Smooth muscle cell (in vitro differentiated cells): ENCODE results near the gene TAF1C. TPM values are rescaled to one million over a fixed set of nuclear protein-coding genes. Genes with fewer than 3 reads are reported as not detected.

Source experiments
- DNase-seq: peaks from one replicate; lab custom pipeline; 2025; ENCODE audit not compliant: unreplicated experiment; lab: John Stamatoyannopoulos, UW
- H2AFZ ChIP-seq: fragments of 200-600 bp; sonication (generic); 2 replicates; pipeline ENCODE4 v1.6.0; 2016; ENCODE audit warnings: antibody characterized with exemption, low read depth, mild to moderate bottlenecking
- H3F3A ChIP-seq: fragments of 200-600 bp; sonication (generic); 2 replicates; pipeline ENCODE4 v1.6.0; 2017; ENCODE audit warnings: antibody characterized with exemption, low read depth
- H3K27ac ChIP-seq: fragments of 200-600 bp; sonication (generic); 2 replicates; pipeline ENCODE4 v1.5.1; 2016; ENCODE audit warnings: low read depth, mild to moderate bottlenecking
- H3K27me3 ChIP-seq: fragments of 200-600 bp; sonication (generic); 2 replicates; pipeline ENCODE4 v1.6.1; 2016; ENCODE audit warnings: low read depth, mild to moderate bottlenecking
- H3K36me3 ChIP-seq: fragments of 200-600 bp; sonication (generic); 2 replicates; pipeline ENCODE4 v1.5.1; 2016; ENCODE audit warnings: low read depth
- H3K4me1 ChIP-seq: fragments of 200-600 bp; sonication (generic); 2 replicates; pipeline ENCODE4 v1.5.1; 2016; ENCODE audit warnings: low read depth
- H3K4me2 ChIP-seq: fragments of 200-600 bp; sonication (generic); 2 replicates; pipeline ENCODE4 v1.6.0; 2016; ENCODE audit warnings: mild to moderate bottlenecking
- H3K4me3 ChIP-seq: fragments of 200-600 bp; sonication (generic); 2 replicates; pipeline ENCODE4 v1.5.1; 2016; ENCODE audit warnings: mild to moderate bottlenecking
- H3K79me2 ChIP-seq: fragments of 200-600 bp; sonication (generic); 2 replicates; pipeline ENCODE4 v1.6.0; 2016; ENCODE audit warnings: low read depth, mild to moderate bottlenecking
- H3K9ac ChIP-seq: fragments of 200-600 bp; sonication (generic); 2 replicates; pipeline ENCODE4 v1.6.0; 2016; ENCODE audit warnings: low read depth
- H3K9me3 ChIP-seq: fragments of 200-600 bp; sonication (generic); replicated peaks from 2 replicates; pipeline ENCODE4 v1.5.1; 2016; ENCODE audit warnings: low read depth
- H4K20me1 ChIP-seq: fragments of 200-600 bp; sonication (generic); 2 replicates; pipeline ENCODE4 v1.6.0; 2016; ENCODE audit warnings: low read depth
- CTCF ChIP-seq: fragments of 200-600 bp; sonication (generic); IDR thresholded peaks from 2 replicates; pipeline ENCODE4 v1.5.1; 2017; ENCODE audit warnings: borderline replicate concordance, mild to moderate bottlenecking, antibody characterized with exemption; ENCODE audit not compliant: insufficient read depth, poor library complexity, severe bottlenecking
- WGBS: methylation state at CpG from one replicate; pipeline ENCODE4 v1.1.7; 2016; ENCODE audit warnings: low lambda C conversion rate; 5-methylcytosine and 5-hydroxymethylcytosine counted together
- polyA plus RNA-seq: library from polyadenylated mRNA; unstranded; fragments of >200 nt; fragmentation: Nextera tagmentation; extraction: Ambion mirVana; gene quantifications from 2 replicates; pipeline ENCODE4 v1.2.1, GENCODE V29; 2016
- total RNA-seq: library from RNA; depleted of rRNA; stranded (reverse); fragments of >200 nt; gene quantifications from 2 replicates; pipeline ENCODE4 v1.2.3, GENCODE V29; 2014

TAF1C gene
- total and polyA plus RNA-seq, 2 experiments from 2014 or later: 17.1 to 35.5 TPM

GRCh38 chr16:84143081-84143480 lies 43.8 kb downstream of the TAF1C start:
- H3K36me3 ChIP-seq: no peaks in the 10 kb centered on the region
- no peak overlapping the region for H3K9ac ChIP-seq
- WGBS: 96% methylated on average over 1 of the region's 1 CpG
- H3K4me1 ChIP-seq: peaks cover 14% of the 10 kb centered on the region
- no peak for TF ChIP-seq CTCF
- DNase-seq: no peak
- no peak overlapping the region for H3K4me2 ChIP-seq
- no peak overlapping the region for H2AFZ ChIP-seq
- H3K27ac ChIP-seq: no peak overlapping the region
- H3K27me3 ChIP-seq: no peaks in the 10 kb centered on the region
- peaks cover 47% of the 10 kb centered on the region for H4K20me1 ChIP-seq
- H3K9me3 ChIP-seq: no peaks in the 10 kb centered on the region
- H3K79me2 ChIP-seq: peaks cover 38% of the 10 kb centered on the region
- H3F3A ChIP-seq: no peaks in the 10 kb centered on the region
- H3K4me3 ChIP-seq: no peak overlapping the region

GRCh38 chr16:84141143-84141670 lies 45.6 kb downstream of the TAF1C start:
- Histone ChIP-seq H3K27me3 (no peaks in the 10 kb centered on the region), H3K9ac (no peak overlapping the region), H4K20me1 (peaks cover 66% of the 10 kb centered on the region), H2AFZ (no peak overlapping the region), H3F3A (peaks cover 5% of the 10 kb centered on the region), H3K27ac (no peak overlapping the region), H3K79me2 (peaks cover 57% of the 10 kb centered on the region), H3K4me3 (no peak overlapping the region), H3K36me3 (no peaks in the 10 kb centered on the region), H3K4me1 (peaks cover 18% of the 10 kb centered on the region), H3K4me2 (no peak overlapping the region), H3K9me3 (no peaks in the 10 kb centered on the region)
- WGBS: 73% methylated on average over 13 of the region's 13 CpGs
- DNase-seq: no peak
- no peak for TF ChIP-seq CTCF

GRCh38 chr16:84139628-84140258 lies 47.1 kb downstream of the TAF1C start:
- no peaks in the 10 kb centered on the region for H3K36me3 ChIP-seq
- peaks cover 5% of the 10 kb centered on the region for H3F3A ChIP-seq
- no peak overlapping the region for H3K4me3 ChIP-seq
- H3K27me3 ChIP-seq: no peaks in the 10 kb centered on the region
- H3K27ac ChIP-seq: no peak overlapping the region
- peaks cover 23% of the 10 kb centered on the region for H3K4me1 ChIP-seq
- H3K9me3 ChIP-seq: no peaks in the 10 kb centered on the region
- peaks cover 62% of the 10 kb centered on the region for H3K79me2 ChIP-seq
- no peak overlapping the region for H3K4me2 ChIP-seq
- peaks cover 69% of the 10 kb centered on the region for H4K20me1 ChIP-seq
- WGBS: 82% methylated on average over 6 of the region's 6 CpGs
- DNase-seq: no peak
- no peak overlapping the region for H3K9ac ChIP-seq
- TF ChIP-seq CTCF: no peak
- H2AFZ ChIP-seq: no peak overlapping the region
